Measurements from ENCODE around the gene SFXN2.
A peak's percentile ranks its signal among the peaks of the same experiment; 100 is the strongest.

SFXN2 gene

GRCh38 chr10:102675011-102675665, 39.3 kb upstream of the SFXN2 start:
- peak overlapping the region; percentile 77 for H3K4me3 Mint-ChIP-seq
- peak; percentile 66 for DNase-seq
- H3K4me1 Mint-ChIP-seq: peaks cover 92% of the 10 kb centered on the region
- no peaks in the 10 kb centered on the region for H3K27me3 Mint-ChIP-seq (ENCODE audit: low read depth, poor library complexity)
- no peaks in the 10 kb centered on the region for H3K9me3 Mint-ChIP-seq
- H3K27ac Mint-ChIP-seq: peak overlapping the region; percentile 98
- no peak for TF ChIP-seq CTCF (IDR thresholded peaks at IDR 0.05)
- peaks cover 2% of the 10 kb centered on the region for H3K36me3 Mint-ChIP-seq (ENCODE audit: low read depth)

GRCh38 chr10:102675666-102676533, 38.5 kb upstream of the SFXN2 start:
- peak overlapping the region; percentile 98 for H3K27ac Mint-ChIP-seq
- TF ChIP-seq CTCF (IDR thresholded peaks at IDR 0.05): no peak
- DNase-seq: peak; percentile 30

GRCh38 chr10:102676534-102677315, 37.7 kb upstream of the SFXN2 start:
- Mint-ChIP-seq H3K27me3 (ENCODE audit: low read depth, poor library complexity) (no peaks in the 10 kb centered on the region), H3K27ac (peak overlapping the region; percentile 81), H3K36me3 (ENCODE audit: low read depth) (peaks cover 12% of the 10 kb centered on the region), H3K4me1 (peaks cover 88% of the 10 kb centered on the region), H3K4me3 (peak overlapping the region; percentile 77), H3K9me3 (no peaks in the 10 kb centered on the region)
- DNase-seq: peak; percentile 32
- no peak for TF ChIP-seq CTCF (IDR thresholded peaks at IDR 0.05)

More at GRCh38 chr10:102675666-102676533, 38.5 kb upstream of the SFXN2 start:
- H3K9me3 Mint-ChIP-seq: no peaks in the 10 kb centered on the region
- peaks cover 7% of the 10 kb centered on the region for H3K36me3 Mint-ChIP-seq (ENCODE audit: low read depth)
- H3K4me3 Mint-ChIP-seq: peak overlapping the region; percentile 77
- peaks cover 89% of the 10 kb centered on the region for H3K4me1 Mint-ChIP-seq
- no peaks in the 10 kb centered on the region for H3K27me3 Mint-ChIP-seq (ENCODE audit: low read depth, poor library complexity)

- H3K27ac Mint-ChIP-seq: peak overlapping the region; percentile 81
- peaks cover 20% of the 10 kb centered on the region for H3K36me3 Mint-ChIP-seq (ENCODE audit: low read depth)
- H3K27me3 Mint-ChIP-seq (ENCODE audit: low read depth, poor library complexity): no peaks in the 10 kb centered on the region
- H3K4me3 Mint-ChIP-seq: peak overlapping the region; percentile 77
- no peaks in the 10 kb centered on the region for H3K9me3 Mint-ChIP-seq
- DNase-seq: no peak
- TF ChIP-seq CTCF (IDR thresholded peaks at IDR 0.05): no peak
- H3K4me1 Mint-ChIP-seq: peaks cover 94% of the 10 kb centered on the region
Measured at GRCh38 chr10:102677331-102678067, 36.9 kb upstream of the SFXN2 start.

GRCh38 chr10:102678068-102678400, 36.4 kb upstream of the SFXN2 start:
- no peak for TF ChIP-seq CTCF (IDR thresholded peaks at IDR 0.05)
- Mint-ChIP-seq H3K27me3 (ENCODE audit: low read depth, poor library complexity) (no peaks in the 10 kb centered on the region), H3K4me1 (peaks cover 89% of the 10 kb centered on the region), H3K4me3 (peak overlapping the region; percentile 77), H3K27ac (peak overlapping the region; percentile 81), H3K36me3 (ENCODE audit: low read depth) (peaks cover 24% of the 10 kb centered on the region), H3K9me3 (no peaks in the 10 kb centered on the region)
- DNase-seq: no peak
